Measurements from ENCODE around the gene PPP6R2. TPM values are rescaled to one million over a fixed set of nuclear protein-coding genes. Genes with fewer than 3 reads are reported as not detected.

The PPP6R2 gene
- total RNA-seq, 1 donor from 2014 or later: 62.8 TPM

DNA sequence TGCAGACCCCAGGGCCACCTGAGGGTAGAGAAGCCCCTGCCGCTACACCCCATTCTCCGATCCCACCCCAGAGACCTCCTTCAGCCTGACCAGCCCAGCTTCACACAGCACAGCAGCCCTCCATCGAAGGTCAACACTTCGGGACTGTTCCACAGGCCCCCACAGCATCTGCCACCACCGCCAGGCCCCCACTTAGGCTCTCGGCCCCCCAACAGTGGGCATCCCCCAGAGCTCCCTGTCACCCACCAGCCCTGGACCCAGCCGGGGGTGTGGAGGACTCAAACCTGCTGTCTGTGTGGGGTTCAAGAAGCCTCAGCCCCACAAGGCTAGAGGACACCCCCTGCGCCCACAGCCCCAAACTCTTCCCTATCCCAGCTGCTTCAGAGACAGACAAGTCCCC is 125.5 kb downstream of the PPP6R2 start:
- no peak for DNase-seq (ENCODE audit: extremely low spot score, unreplicated experiment)
- TF ChIP-seq, protein P1, sequence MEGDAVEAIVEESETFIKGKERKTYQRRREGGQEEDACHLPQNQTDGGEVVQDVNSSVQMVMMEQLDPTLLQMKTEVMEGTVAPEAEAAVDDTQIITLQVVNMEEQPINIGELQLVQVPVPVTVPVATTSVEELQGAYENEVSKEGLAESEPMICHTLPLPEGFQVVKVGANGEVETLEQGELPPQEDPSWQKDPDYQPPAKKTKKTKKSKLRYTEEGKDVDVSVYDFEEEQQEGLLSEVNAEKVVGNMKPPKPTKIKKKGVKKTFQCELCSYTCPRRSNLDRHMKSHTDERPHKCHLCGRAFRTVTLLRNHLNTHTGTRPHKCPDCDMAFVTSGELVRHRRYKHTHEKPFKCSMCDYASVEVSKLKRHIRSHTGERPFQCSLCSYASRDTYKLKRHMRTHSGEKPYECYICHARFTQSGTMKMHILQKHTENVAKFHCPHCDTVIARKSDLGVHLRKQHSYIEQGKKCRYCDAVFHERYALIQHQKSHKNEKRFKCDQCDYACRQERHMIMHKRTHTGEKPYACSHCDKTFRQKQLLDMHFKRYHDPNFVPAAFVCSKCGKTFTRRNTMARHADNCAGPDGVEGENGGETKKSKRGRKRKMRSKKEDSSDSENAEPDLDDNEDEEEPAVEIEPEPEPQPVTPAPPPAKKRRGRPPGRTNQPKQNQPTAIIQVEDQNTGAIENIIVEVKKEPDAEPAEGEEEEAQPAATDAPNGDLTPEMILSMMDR (conservative IDR thresholded peaks at IDR 0.05): no peak
- peak overlapping the region; percentile 36 for H3K27ac Mint-ChIP-seq
- H3K36me3 Mint-ChIP-seq: peaks cover 6% of the 10 kb centered on the region
- no peaks in the 10 kb centered on the region for H3K27me3 Mint-ChIP-seq
- peaks cover 21% of the 10 kb centered on the region for H3K4me1 Mint-ChIP-seq (ENCODE audit: unreplicated experiment)
- no peaks in the 10 kb centered on the region for H3K9me3 Mint-ChIP-seq
- no peak overlapping the region for H3K4me3 Mint-ChIP-seq

DNA sequence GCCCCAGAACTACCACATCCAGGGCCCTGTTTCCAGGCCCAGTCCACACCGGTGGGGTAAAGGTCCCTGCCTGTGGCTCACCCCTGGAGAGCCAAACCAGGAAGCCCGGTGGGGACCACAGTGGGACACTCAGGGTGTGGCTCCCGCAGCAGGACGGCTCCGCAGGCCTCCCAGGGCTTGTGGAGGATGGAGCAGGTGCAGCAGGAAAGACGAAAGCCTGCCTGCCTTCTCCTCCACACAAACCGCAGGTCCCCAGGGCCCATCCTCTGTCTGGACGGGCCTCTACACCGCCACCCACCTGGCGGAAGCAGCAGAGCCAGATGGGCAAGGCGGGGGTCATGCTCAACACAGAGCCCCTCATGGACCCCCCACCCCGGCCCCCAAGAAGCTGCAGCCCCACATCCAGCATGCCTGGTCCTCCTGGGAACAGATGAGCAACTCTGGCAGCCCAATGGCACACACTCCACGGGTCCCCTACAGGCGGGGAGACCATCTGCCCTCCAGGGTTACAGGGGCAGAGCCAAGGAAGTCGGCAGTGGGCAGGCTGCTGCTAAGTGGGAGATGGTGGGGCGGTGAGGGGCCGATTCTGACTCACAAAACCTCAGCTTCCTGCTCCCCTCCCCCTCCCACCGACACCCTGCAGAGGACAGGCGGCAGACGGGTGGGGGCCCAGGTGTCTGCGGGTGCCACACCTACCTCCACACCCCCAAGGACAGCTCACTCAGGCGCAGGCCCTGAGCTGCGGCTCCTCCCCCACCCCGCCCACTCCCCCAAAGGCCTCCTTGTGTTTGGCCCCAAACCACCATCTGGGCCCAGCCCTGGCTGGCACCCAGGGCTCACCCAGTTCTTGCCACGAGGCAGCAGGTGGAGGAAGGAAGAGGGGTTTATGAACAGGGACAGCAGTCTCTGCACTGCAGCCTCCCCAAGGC is 126.5 kb downstream of the PPP6R2 start:
- Mint-ChIP-seq H3K36me3 (peaks cover 4% of the 10 kb centered on the region), H3K4me1 (ENCODE audit: unreplicated experiment) (peaks cover 27% of the 10 kb centered on the region), H3K9me3 (no peaks in the 10 kb centered on the region), H3K4me3 (peak overlapping the region; percentile 73), H3K27ac (peak overlapping the region; percentile 90), H3K27me3 (no peaks in the 10 kb centered on the region)
- no peak for DNase-seq (ENCODE audit: extremely low spot score, unreplicated experiment)
- TF ChIP-seq, protein P1 (conservative IDR thresholded peaks at IDR 0.05): no peak

DNA sequence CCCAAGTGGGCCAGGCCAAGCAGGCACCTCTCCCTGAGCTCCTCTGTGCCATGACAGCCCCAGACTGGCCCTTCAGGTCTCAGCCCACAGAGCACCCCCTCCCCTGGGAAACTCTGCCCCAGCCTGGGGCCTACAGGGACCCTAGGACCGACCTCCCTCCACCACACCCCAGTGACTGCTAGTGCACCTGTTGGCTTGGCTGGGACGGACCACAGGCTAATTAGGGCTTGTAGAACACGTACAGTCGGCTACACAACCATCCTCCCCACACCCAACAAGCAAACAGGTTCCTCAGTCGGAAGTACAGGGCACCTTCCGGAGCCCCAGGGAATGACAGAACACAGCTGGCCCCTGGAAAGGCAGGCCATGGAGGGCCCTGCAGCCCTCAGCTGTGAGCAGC is 127.4 kb downstream of the PPP6R2 start:
- DNase-seq (ENCODE audit: extremely low spot score, unreplicated experiment): no peak
- TF ChIP-seq, protein P1 (conservative IDR thresholded peaks at IDR 0.05): no peak
- no peaks in the 10 kb centered on the region for H3K9me3 Mint-ChIP-seq
- H3K27me3 Mint-ChIP-seq: no peaks in the 10 kb centered on the region
- H3K27ac Mint-ChIP-seq: peak overlapping the region; percentile 90
- peak overlapping the region; percentile 73 for H3K4me3 Mint-ChIP-seq
- H3K4me1 Mint-ChIP-seq (ENCODE audit: unreplicated experiment): peaks cover 29% of the 10 kb centered on the region
- peaks cover 4% of the 10 kb centered on the region for H3K36me3 Mint-ChIP-seq

DNA sequence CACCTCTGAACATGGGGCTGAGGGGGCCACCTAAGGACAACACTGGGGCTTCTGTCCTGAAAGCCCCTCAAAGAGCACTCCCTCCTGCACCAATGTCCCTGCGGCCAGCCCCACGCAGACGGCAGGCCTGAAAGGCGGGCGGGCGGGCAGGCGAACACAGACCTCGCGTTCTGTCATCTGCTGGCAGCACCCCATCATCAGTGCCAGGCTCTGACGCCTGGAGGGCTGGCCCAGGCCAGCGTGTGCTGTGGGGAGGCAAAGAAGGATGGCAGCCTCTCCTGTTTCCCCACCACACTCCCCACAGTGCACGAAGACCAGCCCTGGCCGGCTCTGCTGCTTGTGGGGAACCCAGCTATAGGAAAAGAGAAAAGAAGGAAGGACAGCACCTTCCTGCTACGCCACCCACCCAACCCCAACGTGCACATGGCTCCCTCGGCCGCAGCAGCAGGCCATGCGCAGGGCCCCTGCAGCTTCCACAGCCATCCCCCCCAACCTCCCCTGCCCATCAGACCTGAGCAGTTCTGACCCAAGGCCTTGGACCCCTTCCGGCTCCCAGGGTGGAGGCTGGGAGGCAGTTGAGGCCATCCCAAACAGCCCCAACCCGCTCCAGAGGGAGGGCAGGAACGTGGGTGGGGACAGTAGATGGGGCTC is 128.2 kb downstream of the PPP6R2 start:
- TF ChIP-seq, protein P1 (conservative IDR thresholded peaks at IDR 0.05): no peak
- Mint-ChIP-seq H3K9me3 (no peaks in the 10 kb centered on the region), H3K4me1 (ENCODE audit: unreplicated experiment) (peaks cover 31% of the 10 kb centered on the region), H3K36me3 (peaks cover 4% of the 10 kb centered on the region), H3K27ac (peak overlapping the region; percentile 90), H3K27me3 (no peaks in the 10 kb centered on the region), H3K4me3 (peak overlapping the region; percentile 73)
- no peak for DNase-seq (ENCODE audit: extremely low spot score, unreplicated experiment)

DNA sequence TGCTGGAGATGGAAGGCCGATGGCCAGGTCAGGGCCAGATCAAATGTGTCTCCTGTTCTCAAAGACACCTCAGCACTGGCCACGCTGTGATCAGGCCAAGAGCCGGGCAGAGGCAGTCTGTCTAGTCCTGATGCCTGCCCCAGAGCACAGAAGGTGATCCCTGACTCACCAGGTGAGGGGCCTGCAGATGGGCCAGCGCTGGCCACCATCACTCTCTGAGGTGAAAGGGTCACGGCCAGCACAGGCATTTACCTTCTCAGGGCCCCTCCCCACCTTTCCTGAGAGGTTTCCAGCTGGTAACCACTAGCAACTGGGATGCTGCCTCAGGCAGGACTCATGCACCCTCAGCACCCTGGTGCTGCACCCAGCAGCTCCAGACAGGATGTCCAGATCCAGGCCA is 128.8 kb downstream of the PPP6R2 start:
- H3K27me3 Mint-ChIP-seq: peaks cover 3% of the 10 kb centered on the region
- peak overlapping the region; percentile 55 for H3K27ac Mint-ChIP-seq
- H3K36me3 Mint-ChIP-seq: peaks cover 4% of the 10 kb centered on the region
- peaks cover 36% of the 10 kb centered on the region for H3K4me1 Mint-ChIP-seq (ENCODE audit: unreplicated experiment)
- DNase-seq (ENCODE audit: extremely low spot score, unreplicated experiment): no peak
- peak overlapping the region; percentile 75 for H3K4me3 Mint-ChIP-seq
- H3K9me3 Mint-ChIP-seq: no peaks in the 10 kb centered on the region
- TF ChIP-seq, protein P1 (conservative IDR thresholded peaks at IDR 0.05): no peak

All from type B pancreatic cell (in vitro differentiated cells).